HG03439 (cell line): ENCODE measurements around the gene RTP5.
"Not testable (repeated sequence)": the region's sequence is repeated elsewhere in the genome, so short reads cannot be mapped to it uniquely, and the experiment has no call there.

Experiments
- ATAC-seq: cut with Tn5 transposase; IDR thresholded peaks from one replicate; pipeline ENCODE4 v1.9.1; 2021; ENCODE audit warnings: mild to moderate bottlenecking, moderate library complexity; ENCODE audit not compliant: unreplicated experiment

The RTP5 gene

GRCh38 chr2:241900251-241901017, 30.9 kb downstream of the RTP5 start:
- ATAC-seq: no peak

- no peak for ATAC-seq
Measured at GRCh38 chr2:241901018-241901380, 31.5 kb downstream of the RTP5 start.

- ATAC-seq: no peak
Measured at GRCh38 chr2:241901500-241902351, 32.2 kb downstream of the RTP5 start.

- no peak for ATAC-seq
Measured at GRCh38 chr2:241902357-241902991, 32.9 kb downstream of the RTP5 start.

- ATAC-seq: no peak
Measured at GRCh38 chr2:241903121-241904010, 33.8 kb downstream of the RTP5 start.

GRCh38 chr2:241904011-241904718, 34.6 kb downstream of the RTP5 start:
- ATAC-seq: no peak

GRCh38 chr2:241904791-241905710, 35.5 kb downstream of the RTP5 start:
- ATAC-seq: no peak

DNA sequence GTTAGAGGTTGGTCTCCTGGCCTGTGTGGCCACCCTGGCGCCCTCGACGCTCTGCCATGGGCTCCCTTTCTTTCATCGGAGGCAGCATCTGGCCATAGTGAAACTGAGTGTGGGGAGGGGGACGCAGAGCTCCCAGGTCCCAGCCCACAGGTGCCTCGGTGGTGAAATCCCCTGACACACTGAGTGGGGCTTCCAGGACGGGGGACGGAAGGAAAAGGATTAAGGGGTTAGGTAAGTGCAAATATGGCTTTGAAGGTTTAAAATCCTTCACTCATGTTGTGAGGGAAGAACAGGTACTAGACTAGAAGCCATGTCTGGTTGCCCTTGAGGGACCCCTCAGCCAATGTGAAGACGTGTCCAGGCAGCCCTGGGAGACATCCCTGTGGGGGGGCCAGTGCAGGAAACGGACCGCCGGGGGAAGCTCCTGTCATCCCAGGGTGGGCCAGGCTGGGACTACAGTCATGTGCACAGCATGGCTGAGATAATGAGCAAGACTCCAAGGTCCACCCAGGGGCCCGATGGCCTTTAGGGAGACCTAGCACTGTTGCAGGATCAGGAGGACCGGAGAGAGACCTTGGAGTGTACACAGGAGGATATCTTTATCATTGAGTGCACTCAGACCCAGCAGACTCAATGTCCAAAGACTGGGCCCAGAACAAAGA, 36.3 kb downstream of the RTP5 start:
- ATAC-seq: no peak

DNA sequence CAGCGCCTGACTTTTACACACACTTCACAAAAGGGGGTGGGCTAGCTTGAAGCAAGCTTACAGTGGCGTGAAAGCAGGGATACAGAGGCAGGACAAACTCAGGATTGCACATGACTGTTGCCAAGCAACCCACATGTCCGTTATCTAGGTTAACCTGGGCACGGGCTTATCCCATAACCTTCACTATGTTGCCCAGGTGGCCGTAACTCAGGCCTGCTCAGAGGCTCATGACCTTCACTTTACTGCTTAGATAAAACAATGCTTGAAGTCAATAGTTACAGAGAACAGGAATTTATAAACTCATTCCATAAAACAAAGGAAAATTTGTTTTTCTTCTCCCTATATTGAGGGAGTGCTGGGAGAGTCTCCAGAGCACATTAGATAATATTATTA, 36.8 kb downstream of the RTP5 start:
- not testable (repeated sequence) for ATAC-seq

DNA sequence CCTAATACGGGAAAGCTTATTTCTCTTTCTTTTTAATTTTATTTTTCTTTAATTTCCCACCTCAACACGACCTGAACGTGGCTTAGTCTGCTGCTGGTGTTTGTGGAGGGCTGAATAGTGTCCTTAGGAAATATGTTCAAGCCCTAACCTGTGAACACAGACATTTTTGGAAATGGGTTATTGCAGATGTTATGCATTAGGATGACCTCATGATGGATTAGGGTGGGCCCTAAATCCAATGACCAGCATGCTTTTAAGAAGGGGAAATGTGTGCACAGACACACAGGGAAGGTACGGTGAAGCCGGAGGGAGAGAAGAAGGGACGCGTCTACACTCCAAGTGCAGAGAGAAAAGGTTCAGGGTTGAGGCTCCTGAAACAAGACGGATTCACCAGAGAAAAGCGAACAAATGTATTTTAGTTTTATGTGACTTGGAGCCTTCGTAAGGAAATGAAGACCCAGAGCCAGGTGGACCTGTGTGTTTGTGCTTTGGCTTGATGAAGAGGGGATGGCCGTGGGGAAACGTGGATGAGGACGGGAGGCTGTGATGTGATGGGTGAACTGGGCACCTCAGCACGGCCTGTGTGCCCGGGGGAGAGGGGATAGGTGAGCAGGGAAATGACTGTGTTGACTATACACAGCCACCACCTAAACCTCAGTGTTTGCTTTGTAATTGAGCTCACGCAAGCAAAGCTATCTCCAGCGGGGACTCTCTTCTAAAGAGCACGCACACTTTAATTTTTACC, 37.5 kb downstream of the RTP5 start:
- ATAC-seq: no peak

GRCh38 chr2:241907831-241908230, 38.3 kb downstream of the RTP5 start:
- ATAC-seq: not testable (repeated sequence)

GRCh38 chr2:241908686-241909420, 39.3 kb downstream of the RTP5 start:
- ATAC-seq: no peak

GRCh38 chr2:241909769-241910168, 40.2 kb downstream of the RTP5 start:
- ATAC-seq: no peak

DNA sequence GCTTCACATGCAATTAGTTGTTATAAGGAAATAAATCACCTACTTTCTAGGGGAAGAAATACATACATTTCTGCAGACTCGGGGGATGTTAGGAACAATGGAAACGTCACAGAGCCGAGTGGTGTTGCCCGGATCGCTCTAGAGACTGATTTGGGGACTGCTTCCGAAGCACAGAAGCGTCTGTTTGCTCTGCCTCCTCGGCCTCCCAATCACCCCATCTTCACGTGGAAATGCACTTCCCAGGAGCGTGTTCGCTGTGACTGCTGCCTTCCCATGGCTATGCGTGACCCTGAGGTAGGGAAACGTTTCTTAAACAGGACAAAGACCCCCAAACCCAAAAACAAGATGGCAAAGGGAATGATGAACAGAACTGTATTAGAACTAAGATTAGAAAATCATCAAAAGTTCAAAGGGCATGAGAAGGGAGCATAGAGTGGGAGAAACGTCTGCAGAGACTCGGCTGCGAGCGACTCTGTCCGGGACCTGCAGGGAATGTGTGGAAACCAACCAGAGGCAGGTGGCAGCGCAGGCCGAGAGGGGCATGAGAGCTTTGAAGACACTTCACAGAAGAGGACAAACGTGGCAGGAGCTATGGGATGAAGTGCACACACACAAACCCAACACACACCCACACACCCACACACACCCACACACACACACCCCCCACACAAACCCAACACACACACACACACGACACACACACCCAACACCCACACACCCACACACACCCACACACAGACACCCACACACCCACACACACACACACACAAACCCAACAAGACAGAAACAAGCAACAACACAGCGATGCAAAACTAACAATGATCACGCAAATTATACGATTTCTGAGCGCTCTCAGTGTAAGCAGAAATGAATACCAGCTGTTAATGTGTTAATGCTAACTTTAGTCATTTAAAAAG, 41.3 kb downstream of the RTP5 start:
- ATAC-seq: no peak

DNA sequence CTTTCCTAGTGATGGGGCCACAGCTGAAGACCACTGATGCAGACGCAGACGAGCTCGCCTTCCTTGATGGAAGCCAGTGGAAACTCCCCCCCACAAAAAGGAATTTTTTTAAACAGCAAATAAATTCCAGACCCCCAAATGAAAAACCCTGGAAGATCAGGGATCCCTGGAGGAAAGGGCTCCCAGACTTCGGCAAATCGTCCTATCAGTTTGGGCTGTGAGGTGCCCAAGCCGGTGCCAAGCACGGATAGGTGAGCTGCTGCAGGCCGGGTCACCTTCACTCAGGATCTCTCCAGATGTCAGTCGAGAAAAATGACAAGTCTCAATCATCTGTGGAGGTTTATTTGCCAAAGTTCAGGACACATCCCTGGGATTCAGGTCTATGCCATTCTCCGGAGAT, 42.0 kb downstream of the RTP5 start:
- no peak for ATAC-seq

DNA sequence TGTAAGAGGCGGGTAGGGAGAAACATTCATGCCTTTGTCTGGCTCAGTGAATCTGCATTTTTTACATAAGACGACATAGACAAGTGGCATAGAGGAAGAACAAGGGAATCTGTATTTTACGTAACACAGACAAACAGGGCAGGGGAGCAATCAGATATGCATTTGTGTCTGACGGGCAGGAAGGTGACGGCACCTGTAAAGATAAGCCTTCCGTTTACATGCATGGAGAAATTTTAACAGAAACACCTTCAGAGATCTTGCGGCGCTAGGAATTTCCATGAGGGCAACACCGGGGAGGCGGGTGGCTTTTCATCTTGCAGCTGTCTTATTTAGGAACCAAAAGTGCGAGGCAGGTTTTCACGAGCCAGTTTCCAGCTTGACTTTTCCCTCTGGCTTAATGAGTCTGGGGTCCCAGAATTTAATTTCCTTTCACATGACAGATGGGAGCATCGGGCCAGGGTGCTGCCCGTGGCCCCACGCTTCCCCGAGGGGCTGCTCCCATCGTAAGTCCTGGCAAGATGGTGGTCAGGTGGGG, 42.6 kb downstream of the RTP5 start:
- ATAC-seq: no peak
